Caki2 (cell line): ENCODE results near the gene PLAGL2. TPM values are rescaled to one million over a fixed set of nuclear protein-coding genes. Genes with fewer than 3 reads are reported as not detected.
"Not testable (repeated sequence)": the region's sequence is repeated elsewhere in the genome, so short reads cannot be mapped to it uniquely, and the experiment has no call there.

ENCODE experiments used
- DNase-seq: peaks from one replicate; pipeline ENCODE4 v3.0.0-alpha.2; 2015; ENCODE audit warnings: low read depth
- in situ Hi-C: cut with HindIII; loops from 2 replicates; pipeline ENCODE4 v1.10.0; 2016; ENCODE audit warnings: low sequenced_read_pairs, low pct_unique_long_range_greater_than_20kb, mixed read lengths
- total RNA-seq: library from RNA; depleted of rRNA; stranded (reverse); fragments of >200 nt; shearing (Covaris generic); gene quantifications from 2 replicates; pipeline ENCODE4 v1.2.3, GENCODE V29; 2014; ENCODE audit warnings: low replicate concordance; rRNA removed

The PLAGL2 gene, protein sequence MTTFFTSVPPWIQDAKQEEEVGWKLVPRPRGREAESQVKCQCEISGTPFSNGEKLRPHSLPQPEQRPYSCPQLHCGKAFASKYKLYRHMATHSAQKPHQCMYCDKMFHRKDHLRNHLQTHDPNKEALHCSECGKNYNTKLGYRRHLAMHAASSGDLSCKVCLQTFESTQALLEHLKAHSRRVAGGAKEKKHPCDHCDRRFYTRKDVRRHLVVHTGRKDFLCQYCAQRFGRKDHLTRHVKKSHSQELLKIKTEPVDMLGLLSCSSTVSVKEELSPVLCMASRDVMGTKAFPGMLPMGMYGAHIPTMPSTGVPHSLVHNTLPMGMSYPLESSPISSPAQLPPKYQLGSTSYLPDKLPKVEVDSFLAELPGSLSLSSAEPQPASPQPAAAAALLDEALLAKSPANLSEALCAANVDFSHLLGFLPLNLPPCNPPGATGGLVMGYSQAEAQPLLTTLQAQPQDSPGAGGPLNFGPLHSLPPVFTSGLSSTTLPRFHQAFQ
- total RNA-seq: 0.35 and 0.37 TPM in 2 replicates

DNA sequence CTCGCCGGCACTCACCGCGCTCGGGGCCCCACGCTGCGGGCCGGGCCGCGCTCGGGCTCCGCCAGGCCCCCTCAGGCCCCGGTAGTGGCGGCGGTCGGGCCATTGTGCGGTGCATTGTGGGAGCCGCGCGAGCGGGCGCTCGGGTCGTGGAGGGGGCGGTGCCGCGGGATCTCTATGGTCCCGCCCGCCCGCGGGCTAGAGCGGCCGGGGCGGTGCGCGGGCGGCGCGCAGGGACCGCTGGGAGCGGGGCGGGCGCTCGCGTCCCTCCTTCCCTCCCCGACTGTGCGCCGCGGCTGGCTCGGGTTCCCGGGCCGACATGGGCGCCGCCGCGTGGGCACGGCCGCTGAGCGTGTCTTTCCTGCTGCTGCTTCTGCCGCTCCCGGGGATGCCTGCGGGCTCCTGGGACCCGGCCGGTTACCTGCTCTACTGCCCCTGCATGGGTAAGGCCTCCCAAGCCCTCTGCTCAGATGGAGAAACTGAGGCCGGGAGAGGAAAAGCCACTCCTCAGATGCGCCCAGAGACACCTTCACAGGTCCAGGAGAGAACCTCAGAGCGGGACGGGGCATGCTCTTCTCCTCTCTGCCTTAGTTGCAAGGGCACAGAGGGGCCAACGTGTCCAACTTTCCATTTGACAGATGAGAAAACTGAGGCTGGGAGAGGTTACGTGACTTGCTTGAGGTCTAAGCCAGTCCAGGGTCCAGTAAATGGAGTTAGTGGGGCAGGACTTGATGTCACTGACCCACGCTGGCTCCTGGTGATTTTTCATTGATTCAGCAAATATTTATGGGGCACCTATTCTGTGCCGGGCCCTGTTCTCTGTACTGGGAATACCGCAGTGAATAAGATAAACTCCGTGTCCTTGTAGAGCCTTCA lies at the start of gene PLAGL2, which contains the start of gene POFUT1:
Gene PLAGL2, minus strand, starts transcription at position 118 of the 873 bp plus-strand sequence. CDS start 5,565 bp downstream, outside the sequence.
Gene POFUT1, plus strand, starts transcription at position 255 of the 873 bp plus-strand sequence. Its CDS starts 62 bp downstream, at position 317.
- in situ Hi-C loops: no loop called here
- peak; percentile 88 for DNase-seq

DNA sequence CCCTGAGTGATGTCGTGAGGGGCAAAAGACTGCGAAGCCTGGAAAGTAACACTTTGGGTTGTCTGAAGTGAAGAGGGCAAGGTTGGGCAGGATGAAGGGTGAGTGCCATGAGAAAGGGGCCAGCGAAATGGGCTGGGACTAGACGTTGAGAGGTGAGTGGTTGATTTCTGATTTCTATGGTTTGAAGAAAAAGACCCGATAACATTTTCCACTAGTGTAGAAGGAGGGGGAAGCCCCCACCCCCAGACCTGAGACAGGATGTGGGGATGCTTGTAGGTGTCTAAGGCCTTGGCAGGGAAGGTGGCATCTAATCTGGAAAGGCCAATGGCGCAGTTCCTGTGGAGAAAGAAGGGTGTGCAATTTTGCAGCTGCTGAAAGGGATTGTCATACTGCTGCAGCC lies 44.6 kb upstream of the PLAGL2 start:
- in situ Hi-C loops: no loop called here
- DNase-seq: no peak

DNA sequence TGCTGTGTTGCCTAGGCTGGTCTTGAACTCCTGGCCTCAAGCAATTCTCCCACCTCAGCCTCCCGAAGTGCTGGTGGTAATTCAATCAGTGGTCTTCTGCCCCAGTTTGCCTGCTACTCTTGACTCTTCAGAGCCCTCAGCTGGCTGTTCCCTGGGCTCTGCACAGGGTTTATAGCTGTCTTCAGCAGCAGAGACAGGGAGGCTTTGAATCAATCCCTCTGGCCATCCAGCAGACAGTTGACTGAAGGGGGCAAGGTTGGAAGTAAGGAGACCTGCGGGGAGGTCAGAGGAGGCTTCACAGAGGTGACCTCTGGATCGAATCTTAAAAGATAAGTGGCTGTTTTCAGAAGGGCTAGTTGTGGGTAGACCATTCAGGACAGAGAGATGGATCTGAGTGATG lies 43.9 kb upstream of the PLAGL2 start:
- no peak for DNase-seq
- in situ Hi-C loops: no loop called here

DNA sequence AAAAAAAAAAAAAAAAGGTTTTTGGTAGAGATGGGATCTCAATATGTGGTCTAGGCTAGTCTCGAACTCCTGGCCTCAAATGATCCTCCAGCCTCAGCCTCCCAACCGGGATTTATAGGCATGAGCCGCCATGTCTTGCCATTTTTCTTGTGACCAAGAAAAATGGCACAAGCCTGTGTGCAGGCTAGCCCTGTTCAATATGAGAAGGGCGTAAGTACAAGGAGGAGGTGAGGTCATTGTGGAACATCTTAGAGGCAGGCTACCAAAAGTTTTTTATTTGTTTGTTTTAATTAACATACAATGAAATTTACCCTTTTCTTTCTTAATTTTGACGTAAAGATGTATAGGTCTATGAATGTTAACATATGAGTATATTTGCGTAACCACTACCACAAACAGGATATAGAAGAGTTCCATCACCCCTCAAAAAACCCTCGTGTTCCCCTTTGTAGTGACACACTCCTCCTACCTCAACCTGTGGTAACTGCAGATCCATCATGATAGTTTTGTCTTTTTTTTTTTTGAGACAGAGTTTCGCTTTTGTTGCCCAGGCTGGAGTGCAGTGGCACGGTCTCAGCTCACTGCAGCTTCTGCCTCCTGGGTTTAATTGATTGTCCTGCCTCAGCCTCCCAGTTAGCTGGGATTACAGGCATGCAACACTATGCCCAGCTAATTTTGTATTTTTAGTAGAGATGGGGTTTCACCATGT lies 41.6 kb upstream of the PLAGL2 start:
- in situ Hi-C loops: no loop called here
- no peak for DNase-seq

DNA sequence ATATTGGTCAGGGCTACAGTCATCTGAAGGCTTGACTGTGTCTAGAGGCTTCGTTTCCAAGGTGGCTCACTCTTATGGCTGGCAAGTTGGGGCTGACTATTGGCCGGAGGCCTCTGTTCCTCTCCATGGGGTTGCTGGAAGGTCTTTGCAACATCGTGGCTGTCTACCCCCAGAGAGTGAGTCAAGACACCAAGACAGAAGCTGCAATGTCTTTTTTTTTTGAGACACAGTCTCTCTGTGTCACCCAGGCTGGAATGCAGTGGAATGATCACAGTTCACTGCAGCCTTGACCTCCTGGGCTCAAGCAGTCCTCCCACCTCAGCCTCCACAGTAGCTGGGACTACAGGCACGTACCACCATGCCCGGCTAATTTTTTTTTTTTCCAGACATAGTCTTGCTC lies 40.5 kb upstream of the PLAGL2 start:
- in situ Hi-C loops: no loop called here
- no peak for DNase-seq

DNA sequence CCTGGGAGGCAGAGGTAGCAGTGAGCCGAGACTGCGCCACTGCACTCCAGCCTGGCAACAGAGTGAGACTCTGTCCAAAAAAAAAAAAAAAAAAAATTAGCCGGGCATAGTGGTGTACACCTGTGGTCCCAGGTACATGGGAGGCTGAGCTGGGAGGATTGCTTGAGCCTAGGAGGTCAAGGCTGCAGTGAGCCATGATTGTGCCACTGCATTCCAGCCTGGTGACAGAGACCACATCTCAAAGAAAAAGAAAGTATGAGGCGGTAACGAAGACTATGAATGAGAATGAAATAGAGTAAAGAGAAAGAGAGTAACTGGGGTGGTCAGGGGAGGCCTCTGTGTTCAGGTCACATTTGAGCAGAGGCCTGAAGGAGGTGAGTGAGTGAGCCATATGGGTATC lies 38.7 kb upstream of the PLAGL2 start:
- in situ Hi-C loops, DNase-seq: not testable (repeated sequence)

DNA sequence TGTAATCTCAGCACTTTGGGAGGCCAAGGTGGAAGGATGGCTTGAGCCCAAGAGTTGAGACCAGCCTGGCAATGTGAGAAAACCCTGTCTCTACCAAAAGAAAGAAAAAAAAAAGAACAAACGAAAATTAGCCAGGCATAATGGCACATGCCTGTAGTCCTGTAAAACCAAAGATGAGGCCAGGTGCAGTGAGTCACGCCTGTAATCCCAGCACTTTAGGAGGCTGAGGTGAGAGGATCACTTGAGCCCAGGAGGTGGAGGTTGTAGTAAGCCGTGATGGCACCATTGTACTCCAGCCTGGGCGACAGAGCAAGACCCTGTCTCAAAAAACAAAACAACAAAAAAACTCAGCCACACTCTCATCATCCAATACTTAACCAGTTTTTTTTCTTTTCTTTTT lies 37.4 kb upstream of the PLAGL2 start:
- in situ Hi-C loops: no loop called here
- no peak for DNase-seq

DNA sequence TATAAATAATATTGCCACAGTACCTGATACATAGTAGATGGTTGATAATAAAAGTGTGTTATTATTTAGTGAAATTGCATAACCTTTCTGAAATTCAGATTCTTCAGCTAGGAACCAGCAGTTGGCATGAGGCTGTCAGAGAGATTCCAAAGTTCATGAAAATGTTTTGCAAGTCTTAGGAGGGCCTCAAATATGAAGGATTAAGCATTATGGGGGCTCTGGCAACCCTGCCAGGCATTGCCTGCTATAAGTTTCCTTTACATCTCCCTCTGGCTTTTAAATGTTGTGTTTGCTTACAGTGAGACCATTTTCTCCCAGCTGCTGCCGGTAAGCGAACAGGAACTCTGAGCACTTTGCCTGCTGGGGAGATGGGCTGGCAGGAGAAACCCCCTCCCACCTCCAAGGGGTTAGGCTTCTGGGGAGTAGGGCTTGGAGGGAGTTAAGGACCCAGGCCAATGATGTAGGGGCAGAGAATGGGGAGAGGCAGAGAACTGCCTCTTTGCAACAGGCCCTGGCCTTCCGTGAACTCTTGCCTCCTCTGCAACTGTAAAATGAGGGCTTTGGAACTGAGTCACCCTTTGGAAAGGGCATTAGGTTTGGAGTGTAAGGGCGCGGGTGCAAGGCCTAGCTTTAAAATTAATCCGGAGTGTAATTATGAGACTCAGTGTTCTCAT lies 36.7 kb upstream of the PLAGL2 start:
- in situ Hi-C loops: no loop called here
- DNase-seq: no peak

DNA sequence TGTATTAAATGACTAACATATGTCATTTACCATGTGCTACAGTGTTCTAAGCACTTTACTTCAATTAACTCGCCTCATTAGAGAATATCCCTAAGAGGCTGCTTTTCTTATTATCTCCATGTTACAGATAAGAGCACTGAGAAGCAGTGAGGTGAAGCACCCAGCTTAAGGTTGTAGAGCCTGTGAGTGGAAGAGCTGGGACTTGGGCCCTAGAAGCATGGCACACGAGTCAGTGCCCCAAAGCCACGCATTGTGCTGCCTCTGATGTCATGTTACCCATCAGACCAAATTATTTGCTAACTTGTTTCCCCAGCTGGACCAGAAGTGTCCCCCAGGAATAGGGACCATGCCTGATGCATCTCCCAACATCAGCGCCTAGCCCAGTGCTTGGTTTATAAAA lies 34.3 kb upstream of the PLAGL2 start:
- in situ Hi-C loops: no loop called here
- DNase-seq: no peak

DNA sequence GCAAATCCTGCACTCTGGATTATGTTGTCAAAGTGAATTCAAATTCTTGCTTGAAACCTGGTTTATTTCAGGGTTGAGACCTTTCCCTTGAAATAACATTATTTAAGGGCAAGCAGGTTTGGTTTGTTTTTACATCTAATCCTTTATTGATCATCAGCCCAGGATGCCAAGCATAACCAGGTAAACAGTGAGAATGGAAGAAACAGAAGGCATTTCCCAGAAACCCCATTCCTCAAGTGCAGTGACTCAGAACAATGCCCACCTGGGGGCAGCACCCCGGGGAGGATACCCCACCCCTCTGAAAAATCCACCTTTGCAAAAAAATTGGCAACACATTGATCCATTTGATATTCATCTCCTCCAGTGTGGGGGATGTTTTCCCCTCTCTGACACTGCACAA lies 32.7 kb upstream of the PLAGL2 start:
- no peak for DNase-seq
- in situ Hi-C loops: no loop called here

DNA sequence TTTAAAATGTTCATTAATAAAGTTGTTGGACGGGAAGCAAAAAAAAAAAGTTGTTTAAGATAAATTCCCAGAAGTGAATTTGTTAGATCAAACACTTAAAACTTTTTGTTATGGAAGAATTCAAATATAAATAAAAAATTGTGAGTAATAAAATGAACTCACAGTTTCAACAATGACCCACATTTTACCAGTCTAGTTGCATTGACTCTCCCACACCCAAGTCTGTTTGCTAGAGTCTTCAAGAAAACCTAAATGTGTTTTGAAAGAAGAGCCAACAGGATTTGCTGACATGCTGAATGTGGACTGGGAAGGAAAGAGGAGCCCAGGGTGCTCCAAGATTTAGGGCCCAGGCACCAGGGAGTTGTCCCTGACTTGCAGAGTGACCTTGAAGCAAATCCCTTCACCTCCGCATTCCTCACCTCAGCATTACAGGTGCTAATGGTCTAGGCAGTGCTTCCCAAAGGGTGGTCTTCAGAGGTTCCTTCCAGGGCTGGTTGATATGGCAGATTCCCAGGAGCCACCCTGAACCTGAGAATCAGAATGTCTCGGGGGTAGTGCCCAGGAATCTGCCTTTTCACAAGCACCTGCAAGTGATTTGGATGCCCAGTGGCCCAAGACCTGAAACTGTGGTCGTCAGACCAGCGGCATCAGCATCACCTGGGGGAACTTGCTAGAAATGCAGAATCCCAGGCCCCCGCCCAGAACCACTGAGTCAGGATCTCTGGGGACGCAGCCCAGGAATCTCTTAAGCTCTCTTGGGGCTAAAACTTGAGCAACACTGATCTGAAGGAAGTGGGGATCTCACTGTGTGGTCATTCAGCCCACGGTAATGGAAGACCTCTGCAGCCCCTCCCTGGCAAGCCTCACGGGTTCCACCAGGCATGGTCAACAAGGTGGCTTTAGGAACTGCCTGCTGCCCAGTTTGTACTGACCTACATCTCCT lies 31.2 kb upstream of the PLAGL2 start:
- DNase-seq: no peak
- in situ Hi-C loops: no loop called here

DNA sequence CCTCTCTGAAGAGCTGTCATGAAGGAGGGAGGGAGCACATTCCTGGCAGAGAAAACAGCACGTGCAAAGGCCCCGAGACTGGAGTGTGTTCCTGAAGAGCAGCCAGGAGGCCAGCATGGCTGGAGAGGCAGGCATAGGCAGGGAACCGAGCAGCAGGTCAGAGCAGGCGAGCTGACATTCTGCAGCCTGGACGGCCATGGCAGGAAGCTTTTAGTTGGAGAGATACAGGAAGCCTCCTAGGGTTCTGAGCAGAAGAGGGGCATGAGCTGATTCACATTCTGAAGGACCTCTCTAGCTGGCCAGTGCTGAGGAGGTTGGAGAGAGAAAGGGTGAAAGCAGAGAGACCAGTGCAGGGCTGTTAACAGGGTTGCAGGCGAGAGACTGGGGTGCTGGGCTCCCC lies 29.9 kb upstream of the PLAGL2 start:
- DNase-seq: no peak
- in situ Hi-C loops: no loop called here

DNA sequence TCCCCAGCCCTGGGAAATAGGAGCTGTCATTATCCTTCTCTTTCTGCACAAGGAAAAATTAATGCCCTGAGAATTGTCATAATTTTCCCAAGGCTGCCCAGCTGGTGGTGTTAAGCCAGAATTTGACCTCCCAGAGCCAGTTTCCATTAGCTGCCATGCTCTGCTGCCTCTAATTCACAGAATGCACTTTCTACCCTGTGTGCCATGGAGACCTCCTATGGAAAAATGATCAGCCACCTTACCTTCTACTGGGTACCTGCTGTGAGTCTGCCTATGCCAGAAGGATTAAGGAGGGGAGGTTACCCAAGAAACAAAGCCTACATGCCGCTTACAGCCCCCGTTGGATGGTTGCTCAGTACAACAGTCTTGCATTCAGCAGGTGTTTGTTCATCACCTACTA lies 29.3 kb upstream of the PLAGL2 start:
- in situ Hi-C loops: no loop called here
- DNase-seq: no peak

DNA sequence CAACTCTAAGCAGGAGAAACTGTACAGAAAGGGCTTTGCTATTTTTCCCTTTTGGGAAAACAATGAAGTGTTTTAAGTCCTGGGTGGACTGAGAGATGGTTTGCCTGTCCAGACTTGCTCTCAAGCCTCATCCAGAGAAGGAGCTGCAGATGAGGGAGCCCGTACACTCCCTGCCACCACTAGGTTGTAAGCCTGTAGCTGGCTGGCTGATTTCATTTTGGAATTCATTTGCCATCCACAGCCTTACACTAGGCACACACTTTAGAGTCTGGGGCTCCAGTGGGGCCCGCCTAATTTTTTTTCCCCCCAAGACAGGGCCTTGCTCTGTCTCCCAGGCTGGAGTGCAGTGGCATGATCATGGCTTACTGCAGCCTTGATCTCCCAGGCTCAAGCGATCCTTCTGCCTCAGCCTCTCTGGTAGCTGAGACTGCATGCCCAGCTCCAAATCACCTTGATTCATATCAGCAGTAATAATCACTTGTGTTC lies 28.5 kb upstream of the PLAGL2 start:
- DNase-seq: no peak
- in situ Hi-C loops: no loop called here

DNA sequence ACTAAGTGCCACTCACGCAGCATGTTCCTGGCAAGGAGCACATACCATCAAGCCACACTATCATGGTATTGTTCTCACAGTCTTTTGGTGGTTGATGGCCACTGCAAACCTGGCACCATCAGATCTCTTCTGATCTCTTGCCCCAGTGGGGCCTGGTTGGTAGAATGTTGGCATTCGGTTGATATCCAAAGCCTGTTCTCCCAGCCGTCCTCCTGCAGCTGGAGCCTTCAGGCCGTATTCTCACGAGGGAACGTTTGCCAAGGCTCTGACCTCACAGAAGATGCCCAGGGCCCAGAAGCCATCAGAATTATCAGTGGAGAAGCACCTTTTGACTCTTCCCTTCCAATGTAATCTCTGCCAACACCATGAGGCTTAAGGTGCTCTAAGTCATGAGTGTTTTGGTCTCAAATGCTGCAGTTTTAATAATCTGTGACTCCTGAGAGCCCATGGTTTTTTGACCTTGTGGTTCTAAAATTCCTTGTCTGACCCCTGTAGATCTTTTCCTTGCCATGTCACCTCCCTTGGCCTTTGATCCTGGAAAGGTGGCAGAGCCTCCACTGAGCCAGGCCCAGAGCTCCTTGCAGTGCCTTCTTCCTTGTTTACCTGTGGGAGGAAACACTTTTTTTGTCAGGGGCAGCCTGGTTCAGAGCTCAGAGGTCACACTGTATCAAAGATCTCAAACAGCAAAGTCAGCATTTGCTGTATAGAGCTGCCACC lies 27.9 kb upstream of the PLAGL2 start:
- in situ Hi-C loops: no loop called here

DNA sequence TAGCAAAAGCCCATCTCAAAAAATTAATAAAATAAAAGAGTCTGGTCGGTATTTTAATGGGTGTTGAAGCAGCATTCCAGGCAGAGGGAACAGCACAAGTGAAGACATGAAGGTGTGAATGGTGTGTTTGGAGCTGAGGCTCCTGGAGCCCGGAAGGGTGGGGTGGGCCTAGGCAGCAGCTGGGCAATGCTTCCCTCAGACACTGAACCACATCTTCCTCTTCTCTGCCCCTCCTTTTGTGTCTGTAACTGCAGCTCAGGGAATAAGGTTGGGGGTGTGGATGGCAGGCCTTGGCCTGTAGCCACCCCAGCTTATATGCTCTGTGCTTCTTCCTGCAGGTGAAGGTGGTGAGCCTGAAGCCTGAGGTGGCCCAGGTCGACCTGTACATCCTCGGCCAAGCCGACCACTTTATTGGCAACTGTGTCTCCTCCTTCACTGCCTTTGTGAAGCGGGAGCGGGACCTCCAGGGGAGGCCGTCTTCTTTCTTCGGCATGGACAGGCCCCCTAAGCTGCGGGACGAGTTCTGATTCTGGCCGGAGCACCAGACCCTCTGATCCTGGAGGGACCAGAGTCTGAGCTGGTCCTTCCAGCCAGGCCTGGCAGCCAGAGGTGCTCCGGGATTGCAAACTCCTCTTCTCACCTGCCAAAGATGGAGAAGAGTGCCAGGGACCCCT lies 26.7 kb upstream of the PLAGL2 start:
- no peak for DNase-seq
- in situ Hi-C loops: no loop called here

More for the DNA sequence above, 27.9 kb upstream of the PLAGL2 start:
- DNase-seq: no peak
